ENCODE results near the gene UTP25. TPM values are rescaled to one million over a fixed set of nuclear protein-coding genes. Genes with fewer than 3 reads are reported as not detected.
"Not testable (repeated sequence)": the region's sequence is repeated elsewhere in the genome, so short reads cannot be mapped to it uniquely, and the experiment has no call there.

UTP25 gene
- polyA plus RNA-seq, 1 donor (not counting 4 experiments of a cell fraction or from before 2014, with no cell fraction given), result 13.3 TPM

- H3K4me1 ChIP-seq (ENCODE audit: control insufficient read depth, extremely low read depth, insufficient read depth, low read length), result peaks cover 30% of the 10 kb centered on the region
- H4K20me1 ChIP-seq (ENCODE audit: control insufficient read depth, extremely low read depth, insufficient read depth, low read length), result peaks cover 48% of the 10 kb centered on the region
- no peaks in the 10 kb centered on the region for H3K9me3 ChIP-seq (ENCODE audit: control insufficient read depth, low read depth, low read length)
- DNase-seq (ENCODE audit: low read depth, low spot score), result no peak
- no peak overlapping the region for H2AFZ ChIP-seq (ENCODE audit: control insufficient read depth, low read length)
- TF ChIP-seq EZH2 (IDR thresholded peaks at IDR 0.05; ENCODE audit: low read length) (no peak), CTCF (optimal IDR thresholded peaks at IDR 0.05 in 1 of 3, IDR thresholded peaks at IDR 0.05 in 1 of 3, conservative IDR thresholded peaks at IDR 0.05 in 1 of 3; ENCODE audit: extremely low read depth in 1 of 3, insufficient read depth in 2 of 3, low read length in 3 of 3) (no peak)
- peaks cover 45 to 79% of the 10 kb centered on the region in 2 experiments for H3K36me3 ChIP-seq (ENCODE audit: control insufficient read depth in 2 of 2, extremely low read depth in 1 of 2, insufficient read depth in 2 of 2, low read length in 2 of 2)
- H3K9me1 ChIP-seq (ENCODE audit: control insufficient read depth, extremely low read depth, insufficient read depth, low read length), result no peaks in the 10 kb centered on the region
- H3K9ac ChIP-seq (ENCODE audit: control insufficient read depth, extremely low read depth, insufficient read depth, low read length), result no peak overlapping the region
- dilution Hi-C loops (cut with MboI; ENCODE audit: extremely low pct_ligation_motif_present, low sequenced_read_pairs), result no loop called here
- H3K27me3 ChIP-seq (ENCODE audit: control insufficient read depth, extremely low read depth, insufficient read depth, low read length), result no peaks in the 10 kb centered on the region
- H3K27ac ChIP-seq (ENCODE audit: control insufficient read depth, insufficient read depth, low read length), result peak overlapping the region; percentile 37
- no peak overlapping the region for H3K4me2 ChIP-seq (ENCODE audit: control insufficient read depth, extremely low read depth, insufficient read depth, low read depth, low read length)
- no peak overlapping the region for H3K4me3 ChIP-seq (ENCODE audit: control insufficient read depth in 2 of 3, extremely low read depth in 1 of 3, insufficient read depth in 2 of 3, low read depth in 1 of 3, low read length in 3 of 3)
- FAIRE-seq, result peak; percentile 17
- H3K79me2 ChIP-seq (ENCODE audit: control insufficient read depth, insufficient read depth, low read length), result peaks cover 84% of the 10 kb centered on the region
These were observed 35.9 kb upstream of the UTP25 start for GRCh38 chr1:209791920-209792319.

GRCh38 chr1:209793711-209794110 is 34.1 kb upstream of the UTP25 start:
- H3K27ac ChIP-seq (ENCODE audit: control insufficient read depth, insufficient read depth, low read length); dilution Hi-C loops (cut with MboI; ENCODE audit: extremely low pct_ligation_motif_present, low sequenced_read_pairs); FAIRE-seq; H2AFZ ChIP-seq (ENCODE audit: control insufficient read depth, low read length); H3K4me2 ChIP-seq (ENCODE audit: control insufficient read depth, extremely low read depth, insufficient read depth, low read depth, low read length); H3K9ac ChIP-seq (ENCODE audit: control insufficient read depth, extremely low read depth, insufficient read depth, low read length); H3K9me1 ChIP-seq (ENCODE audit: control insufficient read depth, extremely low read depth, insufficient read depth, low read length); H3K27me3 ChIP-seq (ENCODE audit: control insufficient read depth, extremely low read depth, insufficient read depth, low read length); H3K9me3 ChIP-seq (ENCODE audit: control insufficient read depth, low read depth, low read length); H3K4me3 ChIP-seq (ENCODE audit: control insufficient read depth in 2 of 3, extremely low read depth in 1 of 3, insufficient read depth in 2 of 3, low read depth in 1 of 3, low read length in 3 of 3); DNase-seq (ENCODE audit: low read depth, low spot score): not testable (repeated sequence)
- peaks cover 39 to 76% of the 10 kb centered on the region in 2 experiments for H3K36me3 ChIP-seq (ENCODE audit: control insufficient read depth in 2 of 2, extremely low read depth in 1 of 2, insufficient read depth in 2 of 2, low read length in 2 of 2)
- peaks cover 90% of the 10 kb centered on the region for H3K79me2 ChIP-seq (ENCODE audit: control insufficient read depth, insufficient read depth, low read length)
- H3K4me1 ChIP-seq (ENCODE audit: control insufficient read depth, extremely low read depth, insufficient read depth, low read length), result peaks cover 31% of the 10 kb centered on the region
- peaks cover 48% of the 10 kb centered on the region for H4K20me1 ChIP-seq (ENCODE audit: control insufficient read depth, extremely low read depth, insufficient read depth, low read length)
